PC-3 (cell line): ENCODE measurements around the gene GCA. TPM values are rescaled to one million over a fixed set of nuclear protein-coding genes. Genes with fewer than 3 reads are reported as not detected.
A peak's percentile ranks its signal among the peaks of the same experiment; 100 is the strongest.

ENCODE experiments used
- ATAC-seq: fragments of 200-7000 bp; cut with Tn5 transposase; 2 replicates; pipeline ENCODE4 v1.9.1; 2020; ENCODE audit warnings: mild to moderate bottlenecking, moderate library complexity
- BruUV-seq: library from RNA; stranded (reverse); fragments of 400-500 nt; replicated peaks from 2 replicates; lab custom pipeline; 2021; lab: Mats Ljungman, UMichigan
- CTCF ChIA-PET: fragments of 300-600 bp; sonication (Branson Sonifier 250); formaldehyde crosslinking; loops from one replicate; lab custom pipeline; 2022; ENCODE audit warnings: antibody characterized with exemption; lab: Charles Lee
- POLR2A ChIA-PET: fragments of 300-600 bp; sonication (Branson Sonifier 250); formaldehyde crosslinking; loops from one replicate; lab custom pipeline; 2022; ENCODE audit warnings: antibody characterized with exemption; ENCODE audit not compliant: unreplicated experiment; lab: Charles Lee
- DNase-seq: peaks from one replicate; pipeline ENCODE4 v3.0.0-alpha.2; 2015
- H2AFZ ChIP-seq: fragments of 300-600 bp; sonication (generic); 2 replicates; pipeline ENCODE4 v1.6.0; 2016; ENCODE audit warnings: antibody characterized with exemption, low read length
- H3F3A ChIP-seq: fragments of 300-600 bp; sonication (generic); one replicate; pipeline ENCODE4 v1.6.0; 2017; ENCODE audit warnings: antibody characterized with exemption, low read length, control low read depth, mild to moderate bottlenecking; ENCODE audit not compliant: unreplicated experiment
- H3K27ac ChIP-seq: fragments of 300-600 bp; sonication (generic); 2 replicates; pipeline ENCODE4 v1.5.1; 2016; ENCODE audit warnings: mild to moderate bottlenecking, low read length
- H3K27me3 ChIP-seq: fragments of 300-600 bp; sonication (generic); 2 replicates; pipeline ENCODE4 v1.6.1; 2016; ENCODE audit warnings: low read length, mixed read lengths
- H3K36me3 ChIP-seq: fragments of 300-600 bp; sonication (generic); 2 replicates; pipeline ENCODE4 v1.6.1; 2016; ENCODE audit warnings: low read depth, mixed run types, low read length, mixed read lengths
- H3K4me1 ChIP-seq: fragments of 300-600 bp; sonication (generic); 2 replicates; pipeline ENCODE4 v1.5.1; 2016; ENCODE audit warnings: low read length; ENCODE audit not compliant: insufficient read depth
- H3K4me2 ChIP-seq: fragments of 300-600 bp; sonication (generic); 2 replicates; pipeline ENCODE4 v1.6.0; 2016; ENCODE audit warnings: low read length
- H3K4me3 ChIP-seq: fragments of 300-600 bp; sonication (generic); 2 replicates; pipeline ENCODE4 v1.5.1; 2016; ENCODE audit warnings: mild to moderate bottlenecking, low read length, mixed read lengths
- H3K79me2 ChIP-seq: fragments of 300-600 bp; sonication (generic); 2 replicates; pipeline ENCODE4 v1.6.1; 2017; ENCODE audit warnings: low read length, mixed read lengths
- H3K9ac ChIP-seq: fragments of 300-600 bp; sonication (generic); 2 replicates; pipeline ENCODE4 v1.6.0; 2016; ENCODE audit warnings: mild to moderate bottlenecking, low read length
- H3K9me2 ChIP-seq: fragments of 300-600 bp; sonication (generic); replicated peaks from 2 replicates; pipeline ENCODE4 v1.6.1; 2016; ENCODE audit warnings: mixed run types, low read length, mixed read lengths
- H3K9me3 ChIP-seq: fragments of 300-600 bp; sonication (generic); 2 replicates; pipeline ENCODE4 v1.6.1; 2016; ENCODE audit warnings: low read length, mixed read lengths
- H4K20me1 ChIP-seq: fragments of 300-600 bp; sonication (generic); 2 replicates; pipeline ENCODE4 v1.6.1; 2016; ENCODE audit warnings: low read length, mixed read lengths
- EZH2 ChIP-seq: fragments of 300-600 bp; sonication (generic); IDR thresholded peaks from one replicate; pipeline ENCODE4 v1.6.1; 2017; ENCODE audit warnings: antibody characterized with exemption, mild to moderate bottlenecking, low read length; ENCODE audit not compliant: unreplicated experiment
- EZH2phosphoT487 ChIP-seq: fragments of 300-600 bp; sonication (generic); IDR thresholded peaks from 2 replicates; pipeline ENCODE4 v1.6.1; 2018; ENCODE audit warnings: mild to moderate bottlenecking, antibody characterized with exemption, low read length, borderline replicate concordance
- intact Hi-C: fragments of 100-400 bp; cut with micrococcal nuclease; formaldehyde crosslinking; loops from 2 replicates; pipeline ENCODE4 v1.9.0; 2023
- total RNA-seq: library from RNA; depleted of rRNA; stranded (reverse); fragments of >200 nt; gene quantifications from 2 replicates; pipeline ENCODE4 v1.2.3, GENCODE V29; 2014
- TF ChIP-seq, protein P1 (sequence below): fragments of 300-600 bp; sonication (generic); conservative IDR thresholded peaks from 2 replicates; pipeline ENCODE4 v1.5.1; 2017; ENCODE audit warnings: antibody characterized with exemption, low read depth, mild to moderate bottlenecking, low read length

The GCA gene
- total RNA-seq, 1 experiment from 2014 or later, result 18.7 TPM

DNA sequence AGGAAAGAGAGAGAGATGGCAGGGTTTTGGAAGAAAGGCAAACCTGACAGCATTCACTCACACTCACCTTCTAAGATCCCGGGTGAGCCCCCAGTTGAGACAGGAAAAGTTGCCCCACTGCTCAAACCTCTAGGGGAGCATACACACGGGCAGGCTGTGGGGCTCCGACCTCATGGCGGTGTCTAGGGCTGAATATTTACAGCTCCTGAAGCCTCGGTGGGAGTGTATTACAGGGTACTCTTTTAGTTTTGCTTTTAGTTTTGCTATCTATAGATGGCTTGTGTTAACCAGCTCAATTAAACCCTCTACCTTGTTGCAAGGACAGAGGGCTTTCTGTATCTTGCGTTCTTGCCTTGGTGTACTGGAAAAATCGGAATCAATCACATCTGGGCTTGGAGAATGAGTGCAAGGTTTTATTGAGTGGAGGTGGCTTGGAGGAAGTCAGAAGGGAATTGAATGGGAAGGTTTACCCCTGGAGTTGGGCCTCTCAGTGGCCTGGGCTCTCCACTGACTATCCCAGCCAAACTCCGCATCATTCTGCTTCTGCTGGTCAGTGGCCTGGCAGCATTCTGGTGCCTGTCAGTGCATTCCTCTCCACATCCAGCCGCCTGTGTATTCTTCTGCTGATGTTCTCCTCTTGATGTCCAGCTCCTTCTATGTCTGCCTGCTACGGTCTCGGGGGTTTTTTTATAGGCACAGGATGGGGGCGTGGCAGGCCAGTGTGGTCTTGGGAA, 15.3 kb upstream of the GCA start:
- no peak for TF ChIP-seq EZH2phosphoT487
- TF ChIP-seq, protein P1, sequence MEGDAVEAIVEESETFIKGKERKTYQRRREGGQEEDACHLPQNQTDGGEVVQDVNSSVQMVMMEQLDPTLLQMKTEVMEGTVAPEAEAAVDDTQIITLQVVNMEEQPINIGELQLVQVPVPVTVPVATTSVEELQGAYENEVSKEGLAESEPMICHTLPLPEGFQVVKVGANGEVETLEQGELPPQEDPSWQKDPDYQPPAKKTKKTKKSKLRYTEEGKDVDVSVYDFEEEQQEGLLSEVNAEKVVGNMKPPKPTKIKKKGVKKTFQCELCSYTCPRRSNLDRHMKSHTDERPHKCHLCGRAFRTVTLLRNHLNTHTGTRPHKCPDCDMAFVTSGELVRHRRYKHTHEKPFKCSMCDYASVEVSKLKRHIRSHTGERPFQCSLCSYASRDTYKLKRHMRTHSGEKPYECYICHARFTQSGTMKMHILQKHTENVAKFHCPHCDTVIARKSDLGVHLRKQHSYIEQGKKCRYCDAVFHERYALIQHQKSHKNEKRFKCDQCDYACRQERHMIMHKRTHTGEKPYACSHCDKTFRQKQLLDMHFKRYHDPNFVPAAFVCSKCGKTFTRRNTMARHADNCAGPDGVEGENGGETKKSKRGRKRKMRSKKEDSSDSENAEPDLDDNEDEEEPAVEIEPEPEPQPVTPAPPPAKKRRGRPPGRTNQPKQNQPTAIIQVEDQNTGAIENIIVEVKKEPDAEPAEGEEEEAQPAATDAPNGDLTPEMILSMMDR, result no peak
- TF ChIP-seq EZH2, result no peak
- Histone ChIP-seq H3K9ac (no peak overlapping the region), H4K20me1 (no peaks in the 10 kb centered on the region), H3K27ac (no peak overlapping the region), H3K36me3 (no peaks in the 10 kb centered on the region), H2AFZ (no peak overlapping the region), H3F3A (no peaks in the 10 kb centered on the region), H3K79me2 (no peaks in the 10 kb centered on the region), H3K4me2 (no peak overlapping the region), H3K9me3 (no peaks in the 10 kb centered on the region), H3K4me3 (no peak overlapping the region), H3K4me1 (no peaks in the 10 kb centered on the region), H3K27me3 (no peaks in the 10 kb centered on the region), H3K9me2 (no peaks in the 10 kb centered on the region)
- intact Hi-C loops, result no loop called here
- ChIA-PET POLR2A (no interaction called here), CTCF (no interaction called here)
- ATAC-seq (no peak), DNase-seq (no peak)
- BruUV-seq, result no TSS peak

DNA sequence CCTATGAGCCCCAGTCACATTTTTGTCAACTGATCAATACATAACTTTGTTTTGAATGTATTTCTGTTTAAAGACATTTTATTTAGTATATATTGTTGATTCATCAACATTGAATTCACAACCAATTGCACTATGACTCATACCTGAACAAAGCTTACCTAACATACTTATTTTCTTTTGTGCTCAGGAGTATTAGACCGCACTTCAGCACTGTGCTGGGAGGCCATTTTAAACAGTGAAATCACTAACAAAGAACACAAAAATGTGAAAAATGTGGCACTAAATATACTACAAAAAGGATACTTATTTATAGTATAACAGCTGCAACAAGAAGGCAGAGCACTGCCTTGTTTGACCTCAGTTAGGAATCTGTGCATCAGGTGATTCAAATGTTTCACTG, 13.1 kb upstream of the GCA start:
- H3K27me3 ChIP-seq, result no peaks in the 10 kb centered on the region
- H3K36me3 ChIP-seq, result no peaks in the 10 kb centered on the region
- H3K9me2 ChIP-seq, result no peaks in the 10 kb centered on the region
- H3K79me2 ChIP-seq, result no peaks in the 10 kb centered on the region
- ChIA-PET POLR2A (no interaction called here), CTCF (no interaction called here)
- intact Hi-C loops, result no loop called here
- no peaks in the 10 kb centered on the region for H3K9me3 ChIP-seq
- ATAC-seq (no peak), DNase-seq (peak; percentile 14)
- H3F3A ChIP-seq, result no peaks in the 10 kb centered on the region
- H3K4me1 ChIP-seq, result no peaks in the 10 kb centered on the region
- no peak overlapping the region for H3K4me3 ChIP-seq
- no TSS peak for BruUV-seq
- no peak overlapping the region for H3K4me2 ChIP-seq
- no peaks in the 10 kb centered on the region for H4K20me1 ChIP-seq
- no peak overlapping the region for H3K27ac ChIP-seq
- TF ChIP-seq EZH2 (no peak), EZH2phosphoT487 (no peak)
- TF ChIP-seq, protein P1, result no peak
- no peak overlapping the region for H3K9ac ChIP-seq
- no peak overlapping the region for H2AFZ ChIP-seq

DNA sequence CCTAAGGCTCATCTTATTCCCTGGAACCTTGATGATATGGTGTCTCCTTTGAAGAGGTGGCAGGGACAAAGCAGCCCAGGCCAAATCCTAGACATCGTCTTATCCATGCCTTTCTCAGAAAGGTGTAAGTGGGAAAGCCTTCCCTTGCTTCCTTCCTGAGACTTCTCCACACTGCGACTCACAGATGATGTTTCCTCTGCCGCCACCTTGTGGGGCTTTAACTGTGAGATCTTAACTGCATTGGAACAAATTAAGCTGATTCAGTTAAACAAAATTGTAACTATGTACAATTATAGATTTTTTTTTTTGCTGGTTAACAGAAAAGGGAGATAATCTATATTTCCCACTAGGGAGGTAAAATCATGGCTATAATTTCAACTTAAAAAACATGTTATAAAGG, 10.0 kb upstream of the GCA start:
- intact Hi-C loops, result loop anchor here (2.0 kb wide), 1 partner anchor 33 kb away; no protein-coding TSS in a partner anchor
- H3K27ac ChIP-seq, result no peak overlapping the region
- ChIA-PET POLR2A (no interaction called here), CTCF (interaction anchor here (0.7 kb wide), 1 partner anchor 1053 kb away, joined by 3 read pairs; no protein-coding TSS in a partner anchor)
- H3K9ac ChIP-seq, result no peak overlapping the region
- no peaks in the 10 kb centered on the region for H3K79me2 ChIP-seq
- H3K4me2 ChIP-seq, result no peak overlapping the region
- H4K20me1 ChIP-seq, result no peaks in the 10 kb centered on the region
- no peaks in the 10 kb centered on the region for H3K27me3 ChIP-seq
- peak; percentile 67 for DNase-seq
- H3K4me1 ChIP-seq, result no peaks in the 10 kb centered on the region
- H3K36me3 ChIP-seq, result no peaks in the 10 kb centered on the region
- peak; percentile 78 for ATAC-seq
- no peaks in the 10 kb centered on the region for H3K9me2 ChIP-seq
- TF ChIP-seq EZH2 (no peak), EZH2phosphoT487 (no peak)
- TF ChIP-seq, protein P1, result peak; percentile 65
- H2AFZ ChIP-seq, result 0 out of 2 replicates have a peak overlapping the region, but pooled peaks have one; percentile 14
- no TSS peak for BruUV-seq
- no peaks in the 10 kb centered on the region for H3F3A ChIP-seq
- no peaks in the 10 kb centered on the region for H3K9me3 ChIP-seq
- H3K4me3 ChIP-seq, result no peak overlapping the region
